ENCODE measurements around the gene CELF1. TPM values are rescaled to one million over a fixed set of nuclear protein-coding genes. Genes with fewer than 3 reads are reported as not detected.

The CELF1 gene
- total RNA-seq, 2 experiments from 2014 or later: 108 to 118 TPM

Other genes with a start within 250 kb of the CELF1 start
- gene MYBPC3, start 200.4 kb downstream of the CELF1 start, total RNA-seq: not detected
- not detected for gene SPI1, start 174.6 kb downstream of the CELF1 start, total RNA-seq
- gene SLC39A13, start 144.5 kb downstream of the CELF1 start, total RNA-seq: 10 to 100 TPM; 18.2 to 22.1 TPM
- gene PSMC3, start 126.7 kb downstream of the CELF1 start, total RNA-seq: 100 to 1,000 TPM; 150 to 164 TPM
- gene RAPSN, start 104.0 kb downstream of the CELF1 start, total RNA-seq: under 1 TPM; 0.16 to 0.79 TPM
- gene PTPMT1, start 12.5 kb upstream of the CELF1 start, total RNA-seq: 10 to 100 TPM; 48.4 to 50.2 TPM
- 10 to 100 TPM; 17.7 to 19.0 TPM for gene KBTBD4, start 25.8 kb upstream of the CELF1 start, total RNA-seq
- 100 to 1,000 TPM; 110 to 127 TPM for gene NDUFS3, start 25.9 kb upstream of the CELF1 start, total RNA-seq
- gene FAM180B, start 33.5 kb upstream of the CELF1 start, total RNA-seq: under 1 TPM in 1 of 2 experiments, not detected in 1; 0.21 TPM
- gene C1QTNF4, start 41.3 kb upstream of the CELF1 start, total RNA-seq: under 1 TPM in 1 of 2 experiments, not detected in 1; 0.23 TPM
- gene MTCH2, start 89.4 kb upstream of the CELF1 start, total RNA-seq: 100 to 1,000 TPM in 1 of 2 experiments, 10 to 100 TPM in 1; 70.9 to 100 TPM
- gene AGBL2, start 162.2 kb upstream of the CELF1 start, total RNA-seq: 10 to 100 TPM in 1 of 2 experiments, 1 to 10 TPM in 1; 5.6 to 10.3 TPM
- 100 to 1,000 TPM; 142 to 182 TPM for gene FNBP4, start 214.2 kb upstream of the CELF1 start, total RNA-seq

All from activated CD8-positive, alpha-beta memory T cell treated with anti-CD3 and anti-CD28 coated beads, Interleukin-2, amount 10 ng/mL, durations not matched to agents 7 days and 5 days (primary cell).